Psoas muscle (tissue), 8 donors: ENCODE measurements around the gene DNAH6. TPM values are rescaled to one million over a fixed set of nuclear protein-coding genes. Genes with fewer than 3 reads are reported as not detected.

Source experiments
- ATAC-seq, 4 donors: fragments of 200-7000 bp; cut with Tn5 transposase; one replicate each; pipeline ENCODE4 v1.9.1; 2020; ENCODE audit warnings: moderate library complexity in 3 of 4, mild to moderate bottlenecking in 2 of 4
- DNase-seq, 2 donors: peaks; one replicate each; pipeline ENCODE4 v3.0.0-alpha.2; 2020
- H3K27ac ChIP-seq: fragments of 200-600 bp; one replicate; pipeline ENCODE4 v1.8.0; 2022
- H3K27me3 ChIP-seq, 3 donors: fragments of 200-600 bp in 1 of 3; one replicate each; pipeline versions ENCODE4 v1.6.1 to v1.8.0; 2013 to 2022; ENCODE audit warnings: low read length in 2 of 3, mild to moderate bottlenecking in 2 of 3, moderate library complexity in 1 of 3; ENCODE audit not compliant: insufficient read depth in 3 of 3
- H3K36me3 ChIP-seq, 2 donors: fragments of 200-600 bp in 1 of 2; one replicate each; pipeline versions ENCODE4 v1.6.1 to v1.8.0; 2013 to 2022; ENCODE audit warnings: low read depth in 1 of 2, mild to moderate bottlenecking in 1 of 2, moderate library complexity in 1 of 2; ENCODE audit not compliant: insufficient read depth in 1 of 2
- H3K4me1 ChIP-seq: fragments of 200-600 bp; one replicate; pipeline ENCODE4 v1.8.0; 2022
- H3K4me3 ChIP-seq: fragments of 200-600 bp; one replicate; pipeline ENCODE4 v1.8.0; 2022; ENCODE audit warnings: mild to moderate bottlenecking
- H3K9me3 ChIP-seq: fragments of 200-600 bp; one replicate; pipeline ENCODE4 v1.8.0; 2022
- CTCF ChIP-seq: fragments of 200-600 bp; IDR thresholded peaks from one replicate; pipeline ENCODE4 v1.8.0; 2022; ENCODE audit warnings: antibody characterized with exemption
- WGBS, 3 donors: extraction: QIAGEN DNeasy Blood & Tissue Kit; methylation state at CpG; one replicate each; pipeline versions ENCODE4 v1.1.6 to v1.1.7; 2013; 5-methylcytosine and 5-hydroxymethylcytosine counted together
- intact Hi-C, 2 donors: fragments of 100-400 bp; cut with DNase I; formaldehyde crosslinking; loops; one replicate each; pipeline versions ENCODE4 v1.11.0 to v1.14.2; 2022
- polyA plus RNA-seq, 3 donors: library from polyadenylated mRNA; stranded (reverse); fragments of 200-250 nt; gene quantifications; one replicate each; pipeline ENCODE4 v1.2.3, GENCODE V29; 2013
- total RNA-seq, 4 donors: library from RNA; stranded (reverse); fragmentation: NEBNext Ultra II Directional in 2 of 4; extraction: Animal tissue kit (Norgen Biotek cat#: 25700) in 2 of 4; gene quantifications; one replicate each; pipeline versions ENCODE4 v1.2.1 to v1.2.4, GENCODE V29; 2021 to 2023
- donor health status: healthy with polysubstance abuse.
- donor health status: DM: no; HTN: no; CAD: no; lungs with moderate emphysema.
- donor health status: Bipolar disorder and iron deficiency.
- donor health status: healthy.
- donor health status: DM: yes; HTN: yes; CAD: no.
- donor health status: DM: no; HTN: no; CAD: no.
- donor health status: DM: no; HTN: no; CAD: no.
- donor health status: DM: yes; HTN: yes; CAD: no.

Gene DNAH6
- total and polyA plus RNA-seq, 7 donors = 0.01 to 0.09 (median 0.07) TPM; not detected in 3

DNA sequence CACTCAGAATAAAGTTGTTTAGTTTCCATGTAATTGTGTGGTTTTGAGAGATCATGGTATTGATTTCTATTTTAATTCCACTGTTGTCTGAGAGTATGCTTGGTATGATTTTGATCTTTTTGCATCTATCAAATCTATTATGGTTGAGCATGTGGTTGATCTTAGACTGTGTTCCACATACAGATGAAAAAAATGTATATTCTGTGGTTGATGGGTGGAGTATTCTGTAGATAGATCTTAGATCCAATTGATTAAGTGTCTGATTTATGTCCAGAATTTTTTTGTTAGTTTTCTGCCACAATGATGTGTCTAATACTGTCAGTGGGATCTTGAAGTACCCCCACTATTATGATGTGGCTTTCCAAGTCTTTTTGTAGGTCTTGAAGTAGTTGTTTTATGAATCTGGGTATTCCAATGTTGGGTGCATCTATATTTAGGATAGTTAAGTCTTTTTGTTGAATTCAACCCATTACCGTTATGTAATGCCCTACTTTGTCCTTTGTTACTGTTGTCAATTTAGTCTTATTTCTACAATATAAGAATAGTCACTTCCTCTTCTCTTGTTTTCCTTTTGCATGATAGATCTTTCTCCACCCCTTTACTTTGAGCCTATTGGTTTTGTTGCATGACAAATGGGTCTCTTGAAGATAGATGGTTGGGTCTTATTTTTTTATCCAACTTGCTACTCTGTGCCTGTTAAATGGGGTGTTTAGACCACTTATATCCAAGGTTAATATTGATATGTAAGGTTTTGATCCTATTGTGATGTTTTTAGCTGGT lies 262.8 kb downstream of the DNAH6 start:
- TF ChIP-seq CTCF = no peak
- Histone ChIP-seq H3K36me3 (no peaks in the 10 kb centered on the region), H3K4me3 (no peak overlapping the region), H3K4me1 (no peaks in the 10 kb centered on the region), H3K9me3 (peaks cover 13% of the 10 kb centered on the region), H3K27me3 (peaks cover 0 to 2% (median 0%) of the 10 kb centered on the region in 3 donors), H3K27ac (no peak overlapping the region)
- 75 to 96% (median 91%) methylated on average over 1 of the region's 1 CpG for WGBS, 3 donors
- no peak for DNase-seq
- no peak for ATAC-seq
- intact Hi-C loops = no loop called here

- 69 to 78% (median 75%) methylated on average over 3 of the region's 3 CpGs for WGBS, 3 donors
Observed at GRCh38 chr2:84779781-84780180, 263.5 kb downstream of the DNAH6 start.

DNA sequence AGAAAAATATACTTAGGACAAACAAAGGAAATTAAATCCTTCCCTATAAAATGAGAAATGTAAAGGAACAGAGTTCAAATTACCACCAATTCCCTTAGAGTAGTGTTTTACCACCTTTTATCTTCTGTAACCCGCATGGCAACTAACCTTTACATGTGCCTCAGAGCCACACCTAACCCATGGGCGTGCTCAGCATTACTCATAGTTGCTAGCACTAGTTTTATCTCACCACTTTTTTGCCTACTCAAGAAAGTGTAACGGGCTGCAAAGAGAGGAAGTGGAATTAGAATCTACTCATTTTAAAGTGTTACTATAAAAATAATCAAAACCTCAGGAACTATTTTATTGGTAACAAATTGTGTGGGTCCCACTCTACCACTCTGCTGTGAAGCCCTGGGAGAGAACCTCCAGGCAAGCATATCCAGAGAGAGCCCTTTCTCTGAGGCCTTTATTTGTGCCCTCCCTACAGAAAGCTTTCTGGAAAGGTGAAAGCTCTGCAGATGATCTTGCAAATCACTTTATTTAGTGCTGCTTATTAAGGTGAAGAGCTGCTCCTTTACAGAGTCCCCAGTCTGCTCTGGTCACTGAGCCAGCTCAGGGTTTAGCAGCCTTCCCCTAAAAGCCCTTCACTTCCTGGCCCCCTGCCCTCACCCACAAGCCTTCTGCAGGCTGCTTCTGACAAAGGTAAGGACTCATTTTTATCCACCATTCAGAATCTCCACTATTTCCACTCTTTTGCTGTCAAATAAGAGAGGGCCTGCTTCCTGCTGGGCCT lies 265.8 kb downstream of the DNAH6 start:
- H3K27me3 ChIP-seq = peaks cover 0 to 3% (median 0%) of the 10 kb centered on the region in 3 donors
- DNase-seq (no peak), ATAC-seq (no peak)
- no peaks in the 10 kb centered on the region for H3K36me3 ChIP-seq
- H3K27ac ChIP-seq = no peak overlapping the region
- no peaks in the 10 kb centered on the region for H3K4me1 ChIP-seq
- H3K9me3 ChIP-seq = no peaks in the 10 kb centered on the region
- intact Hi-C loops = no loop called here
- 75 to 86% (median 80%) methylated on average over 3 of the region's 3 CpGs for WGBS, 3 donors
- no peak for TF ChIP-seq CTCF
- no peak overlapping the region for H3K4me3 ChIP-seq

More at GRCh38 chr2:84779781-84780180, 263.5 kb downstream of the DNAH6 start:
- Histone ChIP-seq H3K4me1 (no peaks in the 10 kb centered on the region), H3K36me3 (no peaks in the 10 kb centered on the region), H3K27ac (no peak overlapping the region), H3K4me3 (no peak overlapping the region), H3K9me3 (peaks cover 6% of the 10 kb centered on the region), H3K27me3 (peaks cover 0 to 3% (median 0%) of the 10 kb centered on the region in 3 donors)
- intact Hi-C loops = no loop called here
- TF ChIP-seq CTCF = no peak
- no peak for DNase-seq
- ATAC-seq = no peak

DNA sequence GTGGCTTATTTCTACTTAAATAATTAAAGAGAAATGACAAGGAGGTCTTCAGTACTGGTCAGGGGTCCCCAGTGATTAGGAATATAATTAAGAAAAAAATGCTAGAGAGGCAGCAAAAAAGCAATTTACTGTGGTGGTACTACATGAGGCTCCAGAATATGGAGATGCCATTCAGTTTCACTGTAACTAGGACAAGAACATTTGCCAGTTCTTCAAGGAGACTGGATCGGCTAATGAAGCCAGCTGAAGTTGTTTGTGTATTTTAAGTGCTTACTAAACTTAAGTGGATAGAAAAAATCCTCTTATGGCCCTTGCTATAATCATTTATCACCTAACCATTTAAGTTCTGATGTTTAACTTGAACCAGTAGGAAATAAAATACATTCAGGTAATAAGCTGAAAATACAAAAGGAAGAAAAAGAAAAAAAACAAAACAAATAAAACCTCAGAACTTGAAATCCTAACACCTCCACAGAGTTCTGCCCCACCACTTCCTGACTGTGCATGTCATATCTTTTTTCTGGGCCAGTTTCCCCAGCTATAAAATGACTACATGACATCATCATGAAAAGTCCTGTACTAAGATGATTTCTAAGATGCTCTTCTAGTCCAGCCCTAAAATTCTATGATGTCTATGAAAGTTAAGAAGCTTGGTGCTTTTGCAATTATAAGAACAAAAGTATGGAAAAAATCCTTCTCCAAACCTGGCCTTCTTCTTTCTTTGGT lies 266.6 kb downstream of the DNAH6 start:
- 58 to 71% (median 70%) methylated on average over 1 of the region's 1 CpG for WGBS, 3 donors
- ATAC-seq (no peak), DNase-seq (no peak)
- no peak for TF ChIP-seq CTCF
- no peak overlapping the region for H3K27ac ChIP-seq
- no peaks in the 10 kb centered on the region for H3K36me3 ChIP-seq
- H3K9me3 ChIP-seq = no peaks in the 10 kb centered on the region
- peaks cover 0 to 3% (median 0%) of the 10 kb centered on the region in 3 donors for H3K27me3 ChIP-seq
- H3K4me1 ChIP-seq = no peaks in the 10 kb centered on the region
- no peak overlapping the region for H3K4me3 ChIP-seq
- intact Hi-C loops = no loop called here
